PC-9 (cell line): ENCODE measurements around the gene PDE11A. TPM values are rescaled to one million over a fixed set of nuclear protein-coding genes. Genes with fewer than 3 reads are reported as not detected.

Experiments used
- BruUV-seq: library from RNA; stranded (reverse); fragments of 400-500 nt; replicated peaks from 2 replicates; lab custom pipeline; 2021; lab: Mats Ljungman, UMichigan
- CTCF ChIA-PET: fragments of 300-600 bp; sonication (Branson Sonifier 250); formaldehyde crosslinking; loops from one replicate; lab custom pipeline; 2022; ENCODE audit warnings: antibody characterized with exemption; lab: Charles Lee
- POLR2A ChIA-PET: fragments of 300-600 bp; sonication (Branson Sonifier 250); formaldehyde crosslinking; loops from one replicate; lab custom pipeline; 2022; ENCODE audit warnings: antibody characterized with exemption; ENCODE audit not compliant: unreplicated experiment; lab: Charles Lee
- DNase-seq, 2 experiments: peaks; one replicate each; pipeline versions ENCODE4 v3.0.0 to v3.0.0-alpha.2; 2015 to 2022; ENCODE audit warnings: mixed read lengths in 1 of 2
- H2AFZ ChIP-seq: fragments of 200-600 bp; sonication (generic); 2 replicates; pipeline ENCODE4 v1.8.1; 2017; ENCODE audit warnings: antibody characterized with exemption
- H3F3A ChIP-seq: fragments of 200-600 bp; sonication (generic); 2 replicates; pipeline ENCODE4 v1.8.1; 2017; ENCODE audit warnings: antibody characterized with exemption, mild to moderate bottlenecking, low read depth; ENCODE audit not compliant: insufficient read depth
- H3K27ac ChIP-seq: fragments of 200-600 bp; sonication (generic); 2 replicates; pipeline ENCODE4 v1.6.1; 2016; ENCODE audit warnings: mixed run types
- H3K27me3 ChIP-seq: fragments of 200-600 bp; sonication (generic); 2 replicates; pipeline ENCODE4 v1.6.1; 2016; ENCODE audit warnings: low read depth, mixed run types; ENCODE audit not compliant: insufficient read depth
- H3K36me3 ChIP-seq: fragments of 200-600 bp; sonication (generic); 2 replicates; pipeline ENCODE4 v1.6.1; 2016; ENCODE audit warnings: low read depth, mixed run types
- H3K4me1 ChIP-seq: fragments of 200-600 bp; sonication (generic); replicated peaks from 2 replicates; pipeline ENCODE4 v1.6.1; 2016; ENCODE audit warnings: mixed run types; ENCODE audit not compliant: insufficient read depth
- H3K4me2 ChIP-seq: fragments of 200-600 bp; sonication (generic); 2 replicates; pipeline ENCODE4 v1.6.1; 2017; ENCODE audit warnings: mixed run types
- H3K4me3 ChIP-seq: fragments of 200-600 bp; sonication (generic); 2 replicates; pipeline ENCODE4 v1.6.1; 2016; ENCODE audit warnings: mixed run types
- H3K79me2 ChIP-seq: fragments of 200-600 bp; sonication (generic); 2 replicates; pipeline ENCODE4 v1.6.1; 2017; ENCODE audit warnings: low read depth, mixed run types
- H3K9me2 ChIP-seq: fragments of 200-600 bp; sonication (generic); 2 replicates; pipeline ENCODE4 v1.8.1; 2017; ENCODE audit warnings: mild to moderate bottlenecking; ENCODE audit not compliant: insufficient read depth
- H3K9me3 ChIP-seq: fragments of 200-600 bp; sonication (generic); 2 replicates; pipeline ENCODE4 v1.8.1; 2016; ENCODE audit warnings: low read depth; ENCODE audit not compliant: insufficient read depth
- H4K20me1 ChIP-seq: fragments of 200-600 bp; sonication (generic); 2 replicates; pipeline ENCODE4 v1.8.1; 2017; ENCODE audit not compliant: insufficient read depth
- CTCF ChIP-seq: fragments of 200-600 bp; sonication (generic); conservative IDR thresholded peaks from 2 replicates; pipeline ENCODE4 v1.6.1; 2017; ENCODE audit warnings: mixed run types, antibody characterized with exemption, mild to moderate bottlenecking, moderate library complexity
- EZH2 ChIP-seq: fragments of 200-600 bp; sonication (generic); IDR thresholded peaks from 2 replicates; pipeline ENCODE4 v1.8.0; 2017; ENCODE audit warnings: antibody characterized with exemption, low read depth
- intact Hi-C: fragments of 100-400 bp; cut with micrococcal nuclease; formaldehyde crosslinking; loops from one replicate; pipeline ENCODE4 v1.10.0; 2022; ENCODE audit not compliant: unreplicated experiment
- total RNA-seq: library from RNA; stranded (reverse); gene quantifications from 2 replicates; pipeline ENCODE4 v1.2.3, GENCODE V29; 2021

The PDE11A gene
- total RNA-seq, 1 experiment from 2014 or later = 1.4 TPM

DNA sequence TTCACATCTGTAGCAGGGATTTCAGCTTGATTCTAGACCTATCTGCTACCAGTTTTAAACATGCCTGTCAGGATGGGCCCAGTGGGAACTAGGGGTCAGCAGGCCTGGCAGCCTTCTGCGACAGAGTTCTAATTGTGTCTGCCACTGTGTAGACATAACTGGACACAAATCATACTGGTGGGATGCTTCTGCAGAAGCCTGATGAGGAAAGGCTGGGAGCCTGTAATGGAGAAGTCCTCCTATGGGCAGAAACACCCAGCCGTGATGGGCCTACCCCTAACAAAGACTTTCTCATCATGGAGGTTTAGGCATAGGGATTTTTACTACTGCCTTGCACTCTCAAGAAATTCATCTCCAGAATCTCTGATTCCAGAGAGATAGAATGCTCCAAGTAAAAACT, 166.9 kb downstream of the PDE11A start:
- H3K4me1 ChIP-seq = no peaks in the 10 kb centered on the region; the same call in 1 of the 2 replicates
- no peaks in the 10 kb centered on the region for H3K9me3 ChIP-seq
- no peak overlapping the region for H3K27ac ChIP-seq
- CTCF ChIA-PET = no interaction called here
- H4K20me1 ChIP-seq = no peaks in the 10 kb centered on the region
- no peak for DNase-seq
- H3K36me3 ChIP-seq = no peaks in the 10 kb centered on the region
- H3K9me2 ChIP-seq = no peaks in the 10 kb centered on the region
- H3F3A ChIP-seq = no peaks in the 10 kb centered on the region
- no peak overlapping the region for H3K4me3 ChIP-seq
- no peak overlapping the region for H3K4me2 ChIP-seq
- POLR2A ChIA-PET = no interaction called here
- H2AFZ ChIP-seq = no peak overlapping the region
- no peaks in the 10 kb centered on the region for H3K27me3 ChIP-seq
- TF ChIP-seq CTCF = no peak
- no peak for TF ChIP-seq EZH2
- intact Hi-C loops = loop anchor here (2.0 to 5.0 kb wide), 3 partner anchors 133 to 513 kb away; partner anchors contain the start of gene RBM45
- no TSS peak for BruUV-seq
- H3K79me2 ChIP-seq = no peaks in the 10 kb centered on the region

DNA sequence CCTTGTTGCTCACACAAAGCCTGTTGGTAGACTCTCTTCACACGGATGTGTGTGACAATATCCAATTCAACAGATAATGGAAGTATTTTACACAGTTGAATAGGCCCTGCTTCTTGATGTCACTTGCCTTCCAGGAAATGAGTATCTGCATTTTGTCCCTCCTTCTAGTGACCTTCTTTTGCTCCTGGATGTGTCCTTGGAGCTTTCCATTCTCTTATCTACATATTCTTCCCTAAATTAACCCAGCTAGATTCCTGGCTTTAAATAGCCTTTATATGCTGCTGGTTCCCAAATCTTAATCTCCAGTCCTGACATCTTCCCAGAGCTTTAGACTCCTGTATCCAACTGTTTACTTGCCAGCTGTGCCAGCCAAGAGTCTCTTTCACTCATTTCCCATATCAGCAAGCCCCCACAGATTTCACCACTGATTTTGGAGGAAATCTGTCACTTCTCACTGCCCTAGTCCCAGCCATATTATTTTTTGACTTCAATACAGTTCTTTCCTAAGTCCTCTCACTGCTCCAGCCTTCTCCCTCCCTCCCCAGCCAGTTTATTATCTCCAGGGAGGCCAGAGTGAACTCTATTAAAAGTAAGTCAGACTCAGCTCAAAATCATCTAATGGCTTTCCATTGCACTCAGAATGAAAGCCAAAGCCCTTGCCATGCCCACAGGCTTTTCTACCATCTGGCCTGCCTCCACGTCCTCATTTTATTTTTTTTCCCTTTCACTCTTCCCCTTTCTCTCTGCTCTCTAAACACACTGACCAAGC, 170.0 kb downstream of the PDE11A start:
- no peak overlapping the region for H2AFZ ChIP-seq
- H3F3A ChIP-seq = no peaks in the 10 kb centered on the region
- no peak for DNase-seq
- TF ChIP-seq CTCF (no peak), EZH2 (no peak)
- H3K27me3 ChIP-seq = no peaks in the 10 kb centered on the region
- ChIA-PET POLR2A (no interaction called here), CTCF (no interaction called here)
- H3K36me3 ChIP-seq = no peaks in the 10 kb centered on the region
- H3K79me2 ChIP-seq = no peaks in the 10 kb centered on the region
- no peaks in the 10 kb centered on the region; the same call in 1 of the 2 replicates for H3K4me1 ChIP-seq
- no peaks in the 10 kb centered on the region for H3K9me2 ChIP-seq
- no peak overlapping the region for H3K4me3 ChIP-seq
- BruUV-seq = no TSS peak
- no peak overlapping the region for H3K4me2 ChIP-seq
- no peak overlapping the region for H3K27ac ChIP-seq
- no peaks in the 10 kb centered on the region for H4K20me1 ChIP-seq
- H3K9me3 ChIP-seq = 0 out of 2 replicates have a peak, but pooled peaks cover 3% of the 10 kb centered on the region
- intact Hi-C loops = no loop called here

- intact Hi-C loops = no loop called here
- DNase-seq = peak in 1 of 2 experiments; percentile 56
- CTCF ChIA-PET = no interaction called here
- Histone ChIP-seq H3K36me3 (no peaks in the 10 kb centered on the region), H4K20me1 (no peaks in the 10 kb centered on the region), H3F3A (no peaks in the 10 kb centered on the region), H2AFZ (no peak overlapping the region), H3K9me3 (0 out of 2 replicates have a peak, but pooled peaks cover 3% of the 10 kb centered on the region), H3K4me3 (no peak overlapping the region), H3K4me1 (peaks cover 13% of the 10 kb centered on the region), H3K9me2 (no peaks in the 10 kb centered on the region), H3K4me2 (no peak overlapping the region), H3K27ac (no peak overlapping the region), H3K79me2 (no peaks in the 10 kb centered on the region), H3K27me3 (no peaks in the 10 kb centered on the region)
- no peak for TF ChIP-seq EZH2
- TF ChIP-seq CTCF = no peak
- POLR2A ChIA-PET = interaction anchor here (0.7 kb wide), 1 partner anchor 643 kb away, joined by 7 read pairs; no protein-coding TSS in a partner anchor
- BruUV-seq = no TSS peak
Observed at GRCh38 chr2:177900082-177900481, 172.5 kb downstream of the PDE11A start.
